GM18526 (cell line): Measurements from ENCODE around the gene SPDYA.
A peak's percentile ranks its signal among the peaks of the same experiment; 100 is the strongest.

Experiments
- POLR2A ChIP-seq: IDR thresholded peaks from 3 replicates; pipeline ENCODE4 v1.6.1; 2011; ENCODE audit not compliant: insufficient read length; ENCODE audit errors: extremely low read depth

The SPDYA gene

DNA sequence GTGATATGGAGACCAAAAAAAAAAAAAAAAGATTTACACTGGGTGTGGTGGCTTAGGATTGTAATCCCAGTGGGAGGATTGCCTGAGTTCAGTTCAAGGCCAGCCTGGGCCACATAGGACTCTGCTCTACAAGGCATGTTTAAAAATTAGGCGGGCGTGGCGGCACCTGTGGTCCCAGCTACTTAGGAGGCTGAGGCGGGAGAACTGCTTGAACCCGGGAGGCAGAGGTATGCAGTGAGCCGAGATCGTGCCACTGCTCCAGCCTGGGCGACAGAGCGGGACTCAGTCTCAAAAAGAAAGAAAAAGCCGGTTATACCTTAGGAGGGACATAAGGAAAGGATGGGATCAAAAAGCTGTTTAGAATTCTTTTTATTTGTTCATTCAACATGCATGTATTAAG lies 707 bp upstream of the SPDYA start:
- no peak for TF ChIP-seq POLR2A

DNA sequence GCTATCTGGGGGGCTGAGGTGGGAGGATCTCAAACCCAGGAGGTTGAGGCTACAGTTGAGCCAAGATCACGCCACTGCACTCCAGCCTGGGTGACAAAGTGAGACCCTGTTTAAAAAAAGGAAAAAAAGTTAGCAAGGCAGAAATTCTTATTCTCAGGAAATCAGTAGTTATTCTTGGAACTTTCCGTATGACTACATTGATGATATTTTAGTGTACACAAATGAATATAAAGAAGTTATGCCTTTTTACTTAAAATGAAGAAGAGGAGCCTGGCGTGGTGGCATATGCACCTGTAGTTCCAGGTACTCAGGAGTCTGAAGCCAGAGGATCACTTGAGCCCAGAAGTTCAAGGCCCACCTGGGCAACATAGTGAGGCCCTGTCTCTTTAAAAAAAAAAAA lies 7.4 kb downstream of the SPDYA start:
- no peak for TF ChIP-seq POLR2A

GRCh38 chr2:28821295-28821958 lies 10.8 kb downstream of the SPDYA start:
- TF ChIP-seq POLR2A, result no peak

- no peak for TF ChIP-seq POLR2A
These were observed 11.4 kb downstream of the SPDYA start for GRCh38 chr2:28822036-28822435.

GRCh38 chr2:28824207-28824606 lies 13.6 kb downstream of the SPDYA start:
- no peak for TF ChIP-seq POLR2A

DNA sequence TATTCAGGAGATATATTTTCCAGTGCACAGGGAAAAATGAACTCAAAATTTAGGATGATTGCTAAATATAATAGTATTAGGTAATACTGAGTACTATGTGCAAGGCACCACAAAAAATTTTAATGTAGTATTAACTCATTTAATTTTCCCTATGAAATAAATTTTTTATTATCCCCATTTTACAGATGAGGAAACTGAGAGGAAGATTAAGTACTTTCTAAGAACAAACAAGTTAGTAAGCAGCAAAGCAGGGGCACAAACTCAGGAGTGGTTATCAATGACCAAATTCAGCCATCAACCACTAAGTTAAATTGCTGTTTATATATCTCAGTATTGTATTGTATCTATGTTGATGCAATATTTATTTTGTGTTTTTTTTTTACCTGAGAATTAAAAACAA lies 14.2 kb downstream of the SPDYA start:
- no peak for TF ChIP-seq POLR2A

GRCh38 chr2:28828382-28828781 lies 17.7 kb downstream of the SPDYA start:
- no peak for TF ChIP-seq POLR2A

GRCh38 chr2:28833740-28834470 lies 23.3 kb downstream of the SPDYA start:
- no peak for TF ChIP-seq POLR2A

- TF ChIP-seq POLR2A, result no peak
These were observed 25.1 kb downstream of the SPDYA start for GRCh38 chr2:28835781-28836180.

DNA sequence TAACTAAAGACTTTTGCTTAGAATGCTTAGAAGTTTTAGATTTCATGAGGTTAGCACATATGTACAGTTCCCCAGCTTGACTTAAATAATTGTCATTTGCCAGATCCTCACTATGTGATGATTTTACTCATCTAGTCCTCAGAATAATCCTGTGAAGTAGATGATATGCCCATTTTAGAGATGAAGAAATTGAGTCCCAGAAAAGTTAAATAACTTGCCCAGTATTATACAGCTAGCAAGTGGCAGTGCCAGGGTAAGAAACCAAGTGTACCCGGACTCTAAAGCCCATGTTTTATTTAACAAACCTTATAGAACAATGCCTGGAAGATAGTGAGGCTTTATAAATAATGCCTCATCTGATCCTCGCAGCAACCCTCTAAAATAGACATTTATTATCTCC lies 28.3 kb downstream of the SPDYA start:
- no peak for TF ChIP-seq POLR2A

DNA sequence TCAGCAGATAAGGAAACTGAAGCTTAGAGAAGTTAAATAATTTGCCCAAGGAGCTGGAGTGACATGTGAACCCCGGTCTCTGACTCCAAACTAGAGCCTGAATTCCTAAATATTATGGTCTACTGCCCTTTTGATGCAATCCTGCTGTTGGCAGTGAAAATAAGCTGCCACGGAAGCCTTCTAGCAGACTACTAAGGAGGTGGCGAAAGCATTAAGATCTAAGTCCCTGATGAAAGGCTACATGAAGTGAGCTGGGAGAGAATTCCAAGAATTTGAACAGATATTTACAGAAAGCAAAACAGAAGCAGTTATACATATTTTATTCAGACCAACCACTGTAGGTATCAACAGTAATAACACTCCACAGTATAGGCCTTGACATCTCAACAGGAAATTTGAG lies 31.4 kb downstream of the SPDYA start:
- no peak for TF ChIP-seq POLR2A

GRCh38 chr2:28855193-28855592 lies 44.6 kb downstream of the SPDYA start:
- TF ChIP-seq POLR2A, result no peak

DNA sequence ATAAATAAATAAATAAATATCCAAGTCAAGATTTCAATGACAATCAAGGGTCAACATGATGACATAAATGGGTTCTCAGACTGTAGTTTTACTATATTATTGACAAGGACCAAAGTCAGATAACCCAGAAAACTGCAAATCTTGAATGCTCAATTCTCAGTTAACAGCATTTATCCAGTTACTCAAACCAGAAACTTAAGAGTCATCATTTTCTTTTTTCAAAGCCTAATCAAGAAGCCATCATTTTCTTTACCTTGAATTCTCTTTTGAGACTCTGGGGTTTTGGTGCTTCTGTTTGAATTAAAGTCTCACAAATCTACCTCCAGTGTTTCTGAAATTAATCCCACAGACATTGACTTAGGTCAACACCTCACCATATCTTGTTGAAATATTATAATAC lies 45.3 kb downstream of the SPDYA start:
- TF ChIP-seq POLR2A, result no peak

- no peak for TF ChIP-seq POLR2A
These were observed 58.0 kb downstream of the SPDYA start for GRCh38 chr2:28868611-28869010.

DNA sequence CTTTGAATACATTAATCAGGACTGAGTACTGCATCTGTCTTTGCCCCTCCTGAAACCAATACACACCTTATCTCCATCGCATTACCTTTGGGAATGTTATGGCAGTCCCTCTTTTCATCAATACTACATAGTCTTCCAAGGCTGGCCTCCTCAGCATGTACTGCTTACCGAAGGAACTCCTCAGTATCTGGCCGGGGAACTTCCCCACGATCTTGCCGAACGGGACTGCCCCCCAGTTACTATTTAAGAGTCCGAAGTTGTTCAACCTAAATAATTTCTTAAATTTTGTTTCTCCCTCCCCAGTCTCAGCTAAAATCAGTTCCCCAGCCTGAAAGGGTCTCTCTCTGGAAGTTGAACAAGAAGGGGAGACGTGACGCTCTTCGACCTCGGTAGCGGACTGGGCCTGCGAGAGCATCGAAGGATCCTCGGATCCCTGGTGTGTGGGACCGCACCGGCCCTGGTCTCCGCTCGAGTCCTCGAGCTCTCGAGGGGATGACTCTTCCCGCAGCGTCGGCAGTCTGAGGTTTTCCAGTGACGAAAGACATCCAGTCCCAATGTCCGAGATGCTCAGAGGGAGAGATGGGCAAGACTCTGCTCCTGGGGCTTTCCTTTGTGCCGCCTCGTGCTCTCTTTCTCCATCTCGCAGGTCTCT lies 59.0 kb downstream of the SPDYA start:
- no peak for TF ChIP-seq POLR2A

DNA sequence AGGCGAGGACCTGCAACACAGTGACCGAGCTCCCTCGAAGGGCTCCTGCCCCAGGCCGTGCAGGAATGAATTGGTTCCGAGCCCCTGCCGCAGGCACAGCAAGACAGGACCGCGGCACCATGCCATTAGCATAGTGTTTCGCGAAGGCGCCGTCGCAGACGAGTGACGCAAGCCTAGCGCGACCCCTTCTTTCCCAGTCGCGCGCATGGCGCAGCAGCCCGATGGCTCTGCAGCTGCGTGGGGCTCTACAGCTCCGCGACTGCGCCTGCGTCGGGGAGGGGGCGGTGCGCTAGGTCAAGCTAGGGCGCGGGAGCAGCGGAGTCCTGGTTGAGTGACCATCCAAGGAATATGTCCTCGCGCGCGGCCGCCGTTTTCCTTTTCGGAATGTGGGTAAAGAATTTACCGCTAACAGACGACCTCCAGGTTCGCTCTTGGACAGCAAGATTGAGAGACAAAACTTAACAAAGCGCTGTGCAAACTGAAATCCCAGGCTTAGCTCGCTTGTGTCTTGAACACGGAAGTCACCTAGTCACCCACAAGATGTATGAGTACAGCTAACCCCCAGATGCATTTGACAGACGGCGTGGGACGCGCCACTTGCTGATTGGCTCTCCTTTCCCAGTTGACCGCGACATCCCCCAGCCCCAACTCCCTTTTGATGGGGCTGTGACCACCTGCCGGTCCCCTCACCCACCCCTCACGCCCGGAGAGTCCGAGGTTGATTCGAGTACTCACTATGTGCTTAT lies 59.7 kb downstream of the SPDYA start, which contains the start of gene TRMT61B:
TSS of gene TRMT61B (minus strand) at position 164 of the 746 bp plus-strand sequence. CDS start at position 132, 32 bp downstream.
- peak; percentile 96 for TF ChIP-seq POLR2A
